NOMO-1 treated with dmso at 0.1 percent for 144 hours (cell line): ENCODE results near the gene SLC35E1.

Source experiments
- DNase-seq: peaks from one replicate; lab custom pipeline; 2025; ENCODE audit not compliant: unreplicated experiment; lab: John Stamatoyannopoulos, UW

SLC35E1 gene

DNA sequence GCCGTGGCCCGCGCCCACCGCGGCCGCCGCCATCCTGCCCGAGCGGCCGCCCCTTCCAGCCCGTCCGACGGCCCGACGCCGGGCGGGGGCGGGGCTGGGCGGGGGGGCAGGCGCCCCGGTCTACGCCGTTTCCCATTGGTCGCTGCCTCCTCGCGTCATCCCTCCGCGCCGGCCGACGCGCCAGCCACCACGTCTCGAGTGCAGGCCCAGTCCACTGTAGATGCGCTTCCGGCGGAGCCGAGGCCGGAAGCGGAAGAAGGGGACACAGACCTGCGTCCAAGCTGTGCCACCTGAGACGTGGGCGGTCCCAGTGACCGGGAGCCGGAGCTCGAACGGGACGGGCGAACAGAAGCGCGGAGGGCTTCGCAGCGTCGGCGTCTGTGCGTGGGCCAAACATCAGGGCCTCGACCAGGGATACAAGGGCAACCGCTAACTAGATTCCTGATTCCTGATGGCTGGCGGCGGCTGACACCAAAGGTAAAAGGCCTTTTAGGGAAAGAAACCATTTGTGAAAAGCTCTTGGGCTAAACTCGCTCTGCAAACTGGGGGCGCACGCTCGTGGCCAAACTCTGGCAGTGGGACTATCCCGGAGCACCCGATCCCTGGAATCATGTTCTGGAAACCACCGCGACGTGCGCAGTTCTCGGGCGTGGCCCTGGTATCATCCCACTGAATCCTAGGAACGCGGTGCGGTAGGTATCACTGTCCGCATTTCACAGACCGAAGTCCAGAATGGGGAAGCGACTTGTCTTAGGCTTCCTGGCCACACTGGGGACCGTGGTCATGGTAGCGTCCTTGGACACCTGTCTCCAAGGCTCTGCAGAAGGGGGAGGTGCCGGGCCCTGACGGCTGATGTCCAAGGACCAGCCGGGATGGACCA lies at the start of gene SLC35E1:
SLC35E1 (minus strand) TSS at position 84 of the 880 bp plus-strand sequence; CDS start at position 33, 51 bp downstream.
- DNase-seq = peak; percentile 95

DNA sequence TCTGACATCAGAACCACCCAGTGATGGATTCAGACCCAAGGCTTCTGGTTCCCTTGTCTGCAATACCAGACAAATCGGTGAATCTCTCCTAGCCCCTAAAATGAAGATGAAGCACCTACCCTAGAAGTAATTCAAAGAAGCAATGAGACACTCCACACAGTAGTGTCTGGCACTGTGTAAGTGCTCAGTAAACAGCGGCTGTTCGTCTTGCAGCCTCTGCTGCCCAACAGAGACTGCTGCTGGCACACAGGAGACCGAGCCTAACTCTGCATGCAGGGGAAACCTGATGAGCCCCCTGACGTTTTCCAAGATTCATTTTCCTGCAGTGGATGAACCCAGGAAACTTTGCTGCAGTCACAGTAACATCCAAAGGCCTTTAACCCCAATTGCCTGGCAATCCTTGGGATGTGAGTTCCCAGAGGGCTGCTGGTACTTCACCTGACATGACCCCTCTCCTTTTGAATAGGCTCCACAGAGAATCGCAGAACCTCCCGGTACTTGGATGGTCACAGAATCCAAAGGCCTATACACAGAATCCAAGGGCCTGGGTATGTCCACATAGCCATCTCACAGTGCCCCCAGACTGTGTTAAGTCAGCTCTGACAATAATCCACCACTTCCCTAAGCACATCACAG lies 49.1 kb upstream of the SLC35E1 start:
- DNase-seq = no peak

DNA sequence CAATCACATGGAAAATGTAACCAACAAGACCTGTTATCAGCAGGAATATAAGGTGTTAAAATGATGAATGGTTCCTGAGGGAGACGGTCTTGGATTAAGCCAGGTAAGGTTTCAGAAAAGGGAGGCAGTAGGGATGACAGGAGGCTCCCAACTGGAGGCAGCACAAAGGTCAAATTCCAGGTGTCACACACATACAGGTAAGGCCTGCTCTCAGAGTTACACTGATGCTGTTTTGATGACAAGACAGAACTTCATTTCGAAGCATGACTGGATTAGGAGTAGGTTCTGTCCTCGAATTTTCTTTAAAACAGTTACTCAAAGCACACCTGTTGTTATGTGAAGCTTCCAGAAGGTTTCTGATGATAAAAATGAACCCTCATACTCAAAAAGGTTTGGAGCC lies 48.4 kb upstream of the SLC35E1 start:
- no peak for DNase-seq

DNA sequence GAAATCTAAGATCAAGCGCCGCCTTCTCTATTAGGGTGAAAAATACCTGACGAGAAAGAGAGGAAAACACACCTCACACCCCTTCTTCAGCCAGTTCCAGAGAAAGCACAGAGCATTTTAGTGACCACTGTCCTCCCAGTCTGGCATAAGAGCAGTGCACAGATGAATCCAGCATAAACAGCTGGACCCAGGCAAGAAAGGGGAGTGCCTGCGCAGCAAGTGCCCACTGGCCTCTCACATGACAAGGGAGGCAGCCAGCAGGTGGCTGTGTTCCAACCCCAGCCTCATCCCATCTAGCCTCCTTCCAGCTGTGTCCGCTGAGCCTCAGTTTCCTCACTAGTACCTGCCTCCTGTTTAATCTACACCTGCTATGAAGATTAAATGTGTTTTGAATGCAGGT lies 47.8 kb upstream of the SLC35E1 start:
- DNase-seq = no peak

DNA sequence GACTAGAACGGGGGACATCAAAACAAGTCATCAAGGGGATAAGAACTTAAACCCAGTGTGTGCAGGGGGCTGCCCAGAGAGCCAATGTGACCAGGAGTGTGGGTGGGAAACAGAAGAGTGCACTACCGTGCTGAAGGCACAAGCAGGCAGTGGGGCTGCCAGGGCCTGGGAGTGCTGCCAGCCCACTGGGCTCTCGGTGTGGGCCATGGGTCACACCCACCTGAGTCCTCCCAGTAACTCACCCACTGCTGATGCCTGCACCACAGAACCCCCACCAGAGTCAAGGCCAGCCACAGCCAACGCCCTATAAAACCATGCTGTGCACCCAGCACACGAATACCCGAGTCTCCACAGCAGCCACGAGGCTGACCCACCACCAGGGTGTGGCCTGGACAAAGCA lies 47.2 kb upstream of the SLC35E1 start:
- no peak for DNase-seq

DNA sequence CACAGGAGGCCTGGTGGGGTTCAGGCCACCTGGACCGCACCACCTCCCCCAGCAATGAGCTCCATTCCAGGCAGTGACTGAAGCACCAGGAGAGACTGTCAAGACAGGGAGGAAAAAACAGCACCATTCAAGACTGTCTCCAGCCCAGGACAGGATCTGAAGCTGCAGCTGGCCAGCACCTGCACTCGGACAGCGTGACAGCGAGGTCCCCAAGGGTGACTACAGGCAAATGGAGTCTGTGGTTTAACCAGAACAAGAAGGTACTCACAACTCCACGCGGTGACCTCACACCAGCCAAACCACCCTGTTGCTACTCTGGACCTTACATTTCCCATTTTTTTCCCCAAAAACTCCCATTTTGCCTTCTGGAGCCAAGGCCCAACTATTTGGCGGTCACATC lies 46.0 kb upstream of the SLC35E1 start:
- DNase-seq = no peak

DNA sequence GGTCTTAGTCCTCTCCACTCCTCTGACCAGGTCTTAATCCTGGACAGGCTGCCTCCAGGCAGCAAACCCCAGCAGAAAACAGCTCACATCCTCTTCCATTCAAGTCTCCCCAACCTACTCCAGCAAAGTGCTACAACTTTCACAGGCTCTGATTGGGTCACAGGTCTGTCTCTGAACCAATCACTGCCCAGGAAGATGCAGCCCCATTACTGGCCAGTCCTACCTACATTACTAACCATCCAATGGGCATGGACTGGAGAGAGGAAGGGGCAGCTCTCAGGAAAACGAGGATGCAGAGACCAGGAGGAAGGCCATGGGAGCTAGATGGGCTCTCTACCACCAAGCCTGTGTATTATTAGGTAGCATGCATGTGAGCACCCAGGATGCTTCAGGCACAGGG lies 43.6 kb upstream of the SLC35E1 start:
- no peak for DNase-seq

DNA sequence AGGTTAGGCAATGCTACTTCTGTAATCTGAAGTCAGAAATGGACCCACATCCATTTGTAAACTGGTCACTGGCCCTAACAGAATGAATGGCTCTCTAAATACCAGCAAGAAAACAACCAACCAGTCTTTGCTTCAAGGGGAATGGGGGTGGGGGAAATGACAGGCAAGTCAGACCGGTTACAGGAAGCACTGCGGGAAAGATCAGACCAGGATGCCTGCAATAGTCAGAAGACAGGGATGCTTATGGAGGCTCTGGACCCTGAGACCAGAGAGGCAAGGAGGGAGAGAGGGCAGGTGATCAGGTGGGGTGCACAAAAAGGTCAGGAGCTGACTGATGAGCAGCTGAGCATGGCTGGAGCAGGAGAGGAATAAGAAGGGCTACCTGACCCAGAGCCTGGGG lies 42.7 kb upstream of the SLC35E1 start:
- no peak for DNase-seq

DNA sequence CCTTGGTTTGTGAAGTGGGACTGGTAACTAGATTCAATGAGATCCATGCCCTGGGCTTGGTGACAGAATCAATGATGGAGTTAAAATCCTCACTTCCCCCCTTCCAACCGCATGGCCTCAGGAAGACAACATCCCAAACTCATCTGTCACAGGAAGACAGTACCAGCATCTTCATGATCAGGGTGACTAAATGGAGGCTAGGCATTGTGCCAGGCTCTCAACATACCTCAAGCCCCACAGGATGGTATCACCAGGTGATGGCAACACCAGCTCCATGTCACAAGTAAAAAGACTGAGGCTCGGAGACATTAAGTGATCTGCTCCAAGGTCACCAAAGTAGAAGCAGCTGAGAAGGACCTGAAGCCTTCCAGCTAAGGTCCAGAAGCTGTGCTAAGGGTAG lies 41.6 kb upstream of the SLC35E1 start:
- no peak for DNase-seq

DNA sequence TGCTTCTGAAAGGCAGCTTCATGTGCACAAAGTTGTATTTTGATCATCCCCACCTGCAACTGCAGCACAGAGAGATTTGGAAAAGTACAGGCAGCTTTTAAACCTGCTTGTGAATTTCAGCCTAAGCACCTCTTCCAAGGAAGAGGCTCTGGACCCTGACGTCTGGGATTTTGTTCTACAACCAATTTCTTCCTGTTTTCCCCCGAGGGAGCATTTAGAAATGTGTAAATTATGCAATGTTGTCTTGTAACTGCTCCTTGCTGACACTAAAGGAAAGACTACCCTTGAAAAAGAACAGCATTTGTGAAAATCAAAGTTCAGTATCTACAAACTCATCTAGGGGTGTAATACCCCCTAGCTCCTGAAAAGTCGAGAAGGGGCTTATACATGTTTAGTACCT lies 40.4 kb upstream of the SLC35E1 start:
- no peak for DNase-seq

DNA sequence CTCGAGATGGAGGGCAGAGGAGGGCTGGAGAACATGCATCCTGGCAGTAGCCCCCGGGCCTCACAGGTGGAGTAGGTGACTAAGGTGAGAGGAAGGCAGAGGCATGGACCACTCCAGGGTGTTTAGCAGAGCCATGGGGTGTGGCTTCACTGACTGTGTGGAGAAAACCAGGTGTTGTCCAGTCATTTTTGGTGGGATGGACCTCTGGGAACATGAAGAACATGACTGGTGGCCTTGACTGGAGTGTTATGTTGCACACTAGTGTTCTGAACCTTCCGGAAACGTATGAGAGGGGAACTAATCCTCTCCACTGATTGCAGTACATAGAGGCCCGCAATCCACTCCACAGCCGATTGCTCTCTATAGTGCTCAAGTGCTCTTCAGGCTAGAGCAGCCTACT lies 38.9 kb upstream of the SLC35E1 start:
- DNase-seq = no peak

DNA sequence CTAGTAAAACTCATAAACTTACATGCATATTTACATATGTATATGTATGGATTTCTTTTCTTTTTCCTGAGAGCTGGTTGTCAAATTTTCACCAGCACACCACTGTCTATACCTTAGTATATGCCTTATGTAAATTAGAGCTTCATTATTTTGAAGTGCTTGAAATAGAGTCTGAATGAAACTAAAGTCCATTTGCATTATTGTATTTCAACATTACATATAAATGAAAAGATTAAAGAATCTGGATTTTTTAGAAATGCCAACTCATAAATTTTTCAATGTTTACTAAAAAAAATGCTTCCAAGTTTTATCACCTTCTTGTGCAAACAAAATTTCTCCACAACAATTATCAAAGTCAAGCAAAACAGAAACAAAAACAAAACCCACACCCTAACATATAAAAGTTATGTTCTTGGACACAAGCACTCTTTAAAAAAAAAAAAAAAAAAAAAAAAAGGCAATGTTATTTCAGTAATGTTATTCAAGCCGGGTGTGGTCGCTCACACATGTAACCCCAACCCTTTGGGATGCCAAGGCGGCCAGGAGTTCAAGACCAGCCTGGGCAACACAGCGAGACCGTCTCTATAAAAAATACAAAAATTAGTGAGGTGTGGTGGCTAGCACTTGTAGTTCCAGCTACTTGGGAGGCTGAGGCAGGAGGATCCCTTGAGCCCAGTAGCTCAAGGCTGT lies 37.4 kb upstream of the SLC35E1 start:
- no peak for DNase-seq

DNA sequence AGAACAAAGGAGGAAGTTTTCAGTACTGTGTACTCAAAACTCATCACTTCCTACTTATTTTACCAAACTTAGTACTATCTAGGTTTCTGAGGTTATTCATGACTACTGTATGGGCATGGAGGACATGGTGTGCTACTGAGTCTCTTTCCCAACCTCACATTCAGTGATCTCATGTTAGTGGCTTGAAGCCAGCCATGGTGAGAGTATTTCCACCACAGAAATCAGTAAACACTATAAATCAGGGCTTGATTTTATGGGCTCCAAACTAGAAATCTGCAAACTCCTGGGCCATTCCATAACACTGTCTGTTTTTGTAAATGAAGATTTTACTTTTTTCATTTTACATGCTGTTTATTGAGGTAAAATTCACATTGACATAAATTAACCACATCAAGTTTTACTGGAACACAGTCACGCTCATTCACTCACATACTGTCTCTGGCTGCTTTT lies 36.1 kb upstream of the SLC35E1 start:
- peak; percentile 18 for DNase-seq

DNA sequence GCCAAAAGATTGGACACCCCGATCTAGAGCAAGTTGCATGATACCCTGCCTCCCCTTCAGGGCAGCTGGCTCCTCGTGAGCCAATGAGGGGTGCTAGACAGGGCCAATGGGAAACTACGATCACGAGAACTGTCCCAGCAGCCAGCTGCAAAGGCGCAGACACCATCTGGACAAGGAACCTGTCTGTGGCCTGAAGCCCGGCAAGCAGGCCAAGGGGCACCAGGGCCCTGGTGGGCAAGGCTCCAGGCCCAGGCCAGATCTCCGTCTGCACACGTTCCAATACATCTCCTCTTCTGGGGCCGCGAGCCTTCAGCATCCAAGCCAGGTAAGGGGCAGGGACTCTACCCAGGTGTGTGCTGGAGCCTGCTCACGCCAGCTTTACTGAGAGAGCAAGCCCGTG lies 35.6 kb upstream of the SLC35E1 start:
- DNase-seq = no peak

DNA sequence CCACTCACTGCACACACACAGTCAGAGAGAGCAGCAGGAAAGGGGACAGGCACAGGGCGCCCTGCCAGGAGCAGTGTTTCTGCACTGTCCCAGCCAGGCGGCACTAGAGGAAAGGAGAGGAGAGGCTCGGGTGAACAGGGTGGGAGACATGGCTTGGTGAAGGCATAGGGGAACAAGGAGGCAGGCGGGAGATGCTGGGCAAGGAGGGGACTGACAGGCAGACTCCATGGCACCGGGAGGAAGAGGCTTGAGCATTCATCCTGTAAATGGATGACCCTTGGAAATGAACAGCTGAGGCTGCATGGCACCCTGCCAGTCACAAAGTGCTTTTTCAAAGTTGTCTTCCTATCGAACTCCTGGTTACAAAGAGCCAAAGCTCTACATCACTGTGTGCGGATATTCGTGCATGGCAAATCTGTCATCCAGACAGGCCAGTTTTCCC lies 33.4 kb upstream of the SLC35E1 start:
- no peak for DNase-seq

DNA sequence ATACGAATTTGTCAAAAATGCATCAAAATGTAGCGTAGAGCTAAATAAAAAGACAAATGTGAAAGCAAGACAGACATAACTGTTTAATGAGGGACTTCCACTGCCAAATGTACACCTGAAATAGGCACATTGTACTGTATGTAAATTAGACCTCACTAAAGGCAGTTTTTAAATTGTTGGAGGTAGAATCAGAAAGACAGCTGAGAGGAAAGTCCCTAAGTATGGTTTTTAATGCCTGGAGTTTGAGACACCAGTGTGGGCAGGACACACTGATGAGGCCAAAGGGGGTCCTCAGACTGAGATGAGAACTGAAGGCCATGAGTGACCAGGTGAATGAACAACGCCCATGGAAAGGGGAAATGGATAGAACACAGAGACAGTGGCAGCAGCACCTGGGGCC lies 32.9 kb upstream of the SLC35E1 start:
- no peak for DNase-seq

DNA sequence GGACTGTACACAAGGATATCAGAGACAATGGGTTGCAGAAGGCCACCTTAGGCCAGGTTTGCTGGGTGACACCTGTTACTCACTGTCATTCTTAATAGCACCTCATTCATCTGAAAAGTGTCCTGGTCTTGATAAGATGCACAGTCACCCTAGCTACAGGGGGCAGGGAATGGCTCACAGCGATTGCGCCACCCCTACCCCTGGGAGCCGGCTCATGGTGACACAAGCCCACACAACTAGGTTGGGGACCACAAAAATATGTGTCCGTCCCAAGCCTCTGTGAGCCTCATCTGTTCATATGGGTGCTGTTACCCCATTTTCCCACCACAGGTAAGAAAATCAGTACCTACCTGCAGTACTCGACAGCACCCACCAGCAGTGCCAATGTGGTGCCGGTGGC lies 32.4 kb upstream of the SLC35E1 start:
- no peak for DNase-seq

DNA sequence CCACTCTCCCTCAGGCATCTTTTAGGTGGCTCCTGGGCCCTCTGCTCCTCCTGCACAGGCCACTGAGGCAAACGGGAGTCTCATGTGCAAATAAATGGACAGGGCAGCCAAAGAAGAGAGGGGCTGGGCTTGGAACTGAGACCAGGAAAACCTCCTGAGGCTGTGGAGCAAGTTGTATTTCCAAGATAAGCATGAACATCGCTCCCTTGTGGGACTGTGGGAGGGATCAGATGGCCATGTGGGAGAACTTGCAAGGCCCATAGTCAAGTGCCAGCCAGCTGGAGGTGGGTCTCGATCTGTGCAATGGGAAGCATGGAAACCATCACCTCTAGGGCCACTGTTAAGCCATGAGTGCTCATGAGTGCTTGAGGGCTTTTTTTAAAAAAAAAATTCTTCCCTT lies 30.9 kb upstream of the SLC35E1 start:
- DNase-seq = no peak

DNA sequence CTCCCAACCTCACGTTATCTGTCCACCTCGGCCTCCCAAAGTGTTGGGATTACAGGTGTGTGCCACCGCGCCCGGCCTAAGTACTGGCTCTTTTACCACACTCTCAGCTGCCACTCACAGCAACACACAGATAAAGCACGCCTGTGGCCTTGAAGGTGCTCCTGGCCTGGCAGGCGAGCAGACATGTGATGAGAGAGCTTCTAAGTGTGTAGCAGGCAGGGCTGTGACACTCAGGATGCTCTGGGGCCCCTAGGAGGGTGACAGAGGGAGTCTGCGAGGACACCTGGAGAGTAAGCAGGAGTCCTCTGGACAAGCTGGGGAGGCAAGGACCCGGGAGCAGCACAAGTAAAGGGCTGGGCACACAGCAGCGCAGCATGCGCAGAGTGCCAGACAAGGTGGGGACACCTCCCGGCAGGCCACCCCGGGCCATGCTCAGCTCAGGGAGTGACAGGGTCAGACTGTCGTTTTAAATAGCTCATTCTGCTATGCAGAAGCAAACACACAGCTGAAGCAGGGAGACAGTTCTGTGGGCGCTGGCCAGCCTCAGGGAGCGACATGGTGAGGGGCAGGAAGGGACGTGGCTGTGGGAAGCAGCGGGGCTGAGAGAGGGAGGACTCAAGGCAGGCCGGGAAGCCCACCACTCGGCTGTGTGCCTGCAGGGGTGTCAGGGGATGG lies 29.3 kb upstream of the SLC35E1 start:
- DNase-seq = no peak

DNA sequence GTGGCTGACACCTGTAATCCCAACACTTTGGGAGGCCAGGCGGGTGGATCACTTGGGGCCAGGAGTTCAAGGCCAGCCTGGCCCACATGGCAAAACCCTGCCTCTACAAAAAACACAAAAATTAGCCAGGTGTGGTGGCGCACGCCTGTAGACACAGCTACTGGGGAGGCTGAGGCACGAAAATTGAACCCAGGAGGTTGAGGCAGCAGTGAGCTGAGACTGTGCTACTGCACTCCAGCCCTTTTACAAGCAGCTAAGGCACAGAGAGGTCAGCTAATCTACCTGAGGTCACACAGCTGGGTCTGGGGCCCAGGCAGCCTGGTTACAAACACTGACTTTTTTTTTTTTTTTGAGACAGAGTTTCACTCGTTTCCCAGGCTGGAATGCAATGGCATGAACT lies 28.6 kb upstream of the SLC35E1 start:
- DNase-seq = no peak

DNA sequence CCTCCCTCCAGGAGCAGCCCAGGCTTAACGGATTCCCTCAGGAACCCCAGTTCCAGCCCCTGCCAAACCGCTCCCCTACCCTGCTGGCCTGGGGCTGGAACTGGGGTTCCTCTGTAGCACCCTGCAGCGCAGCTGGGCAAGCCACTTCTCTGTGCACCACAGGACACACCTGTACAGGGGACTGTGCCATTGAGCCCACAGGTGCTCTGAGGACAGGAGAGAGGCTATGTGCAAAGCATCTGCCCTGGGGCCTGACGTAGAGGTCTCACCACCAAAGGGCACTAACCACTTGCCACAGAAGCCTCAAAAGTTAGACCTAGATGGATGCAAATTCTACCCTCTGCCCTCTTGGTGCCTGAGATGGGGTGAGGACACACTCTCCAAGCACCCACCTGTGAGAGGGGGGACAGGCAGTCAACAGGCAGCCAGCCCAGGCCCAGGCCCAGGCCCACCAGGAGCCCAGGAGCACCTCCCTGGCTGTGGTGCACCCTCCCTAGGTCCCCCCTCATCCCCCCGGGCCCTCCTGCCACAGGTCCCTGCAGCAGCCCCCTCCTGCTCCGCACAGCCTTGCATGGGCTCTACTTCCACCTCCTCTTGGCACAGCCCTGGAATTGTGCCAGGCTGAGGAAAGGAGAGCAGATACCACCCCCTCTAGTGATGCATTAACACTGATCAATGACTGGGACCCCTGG lies 27.6 kb upstream of the SLC35E1 start:
- DNase-seq = no peak
